H9 (cell line): Measurements from ENCODE around the gene NFE2L3. TPM values are rescaled to one million over a fixed set of nuclear protein-coding genes. Genes with fewer than 3 reads are reported as not detected.

Experiments used
- DNase-seq: peaks from one replicate; pipeline ENCODE4 v3.0.0-alpha.2; 2017
- H2AFZ ChIP-seq: one replicate; pipeline ENCODE4 v1.6.1; 2013; ENCODE audit warnings: mild to moderate bottlenecking, low read length, control low read depth, moderate library complexity
- H2AK5ac ChIP-seq: 2 replicates; pipeline ENCODE4 v1.6.1; 2013; ENCODE audit warnings: low read length, control low read depth, mixed read lengths; ENCODE audit not compliant: insufficient read length
- H2BK120ac ChIP-seq: one replicate; pipeline ENCODE4 v1.6.1; 2013; ENCODE audit warnings: low read depth, mild to moderate bottlenecking, low read length, control low read depth, inconsistent platforms; ENCODE audit not compliant: poor library complexity, severe bottlenecking
- H2BK12ac ChIP-seq: 2 replicates; pipeline ENCODE4 v1.6.1; 2013; ENCODE audit warnings: low read length, control low read depth, mixed read lengths, low read depth; ENCODE audit not compliant: insufficient read length
- H2BK15ac ChIP-seq: 2 replicates; pipeline ENCODE4 v1.6.1; 2013; ENCODE audit warnings: low read depth, low read length, control low read depth
- H2BK20ac ChIP-seq: one replicate; pipeline ENCODE4 v1.6.1; 2013; ENCODE audit warnings: low read depth, mild to moderate bottlenecking, low read length, control low read depth, inconsistent platforms; ENCODE audit not compliant: poor library complexity, severe bottlenecking
- H2BK5ac ChIP-seq: 2 replicates; pipeline ENCODE4 v1.6.1; 2013; ENCODE audit warnings: low read length, control low read depth, mixed read lengths; ENCODE audit not compliant: insufficient read length
- H3K14ac ChIP-seq: 2 replicates; pipeline ENCODE4 v1.6.1; 2013; ENCODE audit warnings: low read length, control low read depth; ENCODE audit not compliant: insufficient read depth
- H3K18ac ChIP-seq: 2 replicates; pipeline ENCODE4 v1.6.1; 2013; ENCODE audit warnings: low read depth, mild to moderate bottlenecking, mixed read lengths, low read length, control low read depth; ENCODE audit not compliant: insufficient read length
- H3K23ac ChIP-seq: 2 replicates; pipeline ENCODE4 v1.6.1; 2013; ENCODE audit warnings: low read length, control low read depth, mixed read lengths, low read depth; ENCODE audit not compliant: insufficient read length
- H3K23me2 ChIP-seq: 2 replicates; pipeline ENCODE4 v1.6.1; 2013; ENCODE audit warnings: low read depth, mild to moderate bottlenecking, mixed read lengths, low read length, control low read depth; ENCODE audit not compliant: insufficient read length, poor library complexity, severe bottlenecking
- H3K27ac ChIP-seq: 2 replicates; pipeline ENCODE4 v1.5.1; 2013; ENCODE audit warnings: low read length, control low read depth, mixed read lengths, low read depth; ENCODE audit not compliant: insufficient read length
- H3K27me3 ChIP-seq: 2 replicates; pipeline ENCODE4 v1.6.1; 2013; ENCODE audit warnings: low read length, control low read depth, inconsistent platforms; ENCODE audit not compliant: insufficient read depth
- H3K4ac ChIP-seq: 2 replicates; pipeline ENCODE4 v1.6.1; 2013; ENCODE audit warnings: low read depth, mild to moderate bottlenecking, control low read depth, inconsistent platforms, low read length, moderate library complexity
- H3K4me1 ChIP-seq: 2 replicates; pipeline ENCODE4 v1.6.1; 2013; ENCODE audit warnings: low read length, control low read depth, inconsistent platforms; ENCODE audit not compliant: insufficient read depth
- H3K4me2 ChIP-seq: 2 replicates; pipeline ENCODE4 v1.6.1; 2013; ENCODE audit warnings: low read length, control low read depth, mixed read lengths; ENCODE audit not compliant: insufficient read length, insufficient read depth
- H3K56ac ChIP-seq: 2 replicates; pipeline ENCODE4 v1.6.1; 2013; ENCODE audit warnings: low read depth, mild to moderate bottlenecking, mixed read lengths, low read length, control low read depth; ENCODE audit not compliant: insufficient read length
- H3K79me1 ChIP-seq: 2 replicates; pipeline ENCODE4 v1.6.1; 2013; ENCODE audit warnings: low read depth, mild to moderate bottlenecking, moderate library complexity, low read length, control low read depth, inconsistent platforms; ENCODE audit not compliant: insufficient read depth, poor library complexity, severe bottlenecking
- H3K79me2 ChIP-seq: 2 replicates; pipeline ENCODE4 v1.6.1; 2013; ENCODE audit warnings: low read length, control low read depth, inconsistent platforms; ENCODE audit not compliant: insufficient read depth
- H3K9ac ChIP-seq: 2 replicates; pipeline ENCODE4 v1.6.1; 2013; ENCODE audit warnings: low read length, control low read depth, mixed read lengths; ENCODE audit not compliant: insufficient read length; ENCODE audit errors: extremely low read depth
- H3K9me3 ChIP-seq: one replicate; pipeline ENCODE4 v1.6.1; 2013; ENCODE audit warnings: low read depth, low read length, inconsistent platforms; ENCODE audit not compliant: control insufficient read depth
- H3T11ph ChIP-seq: one replicate; pipeline ENCODE4 v1.6.1; 2013; ENCODE audit warnings: mild to moderate bottlenecking, low read length, control low read depth, inconsistent platforms
- H4K20me1 ChIP-seq: one replicate; pipeline ENCODE4 v1.6.1; 2013; ENCODE audit not compliant: control insufficient read depth, insufficient read length, insufficient read depth
- H4K5ac ChIP-seq: 2 replicates; pipeline ENCODE4 v1.6.1; 2013; ENCODE audit warnings: low read depth, mild to moderate bottlenecking, mixed read lengths, low read length, control low read depth; ENCODE audit not compliant: insufficient read length
- H4K8ac ChIP-seq: replicated peaks from 2 replicates; pipeline ENCODE4 v1.6.1; 2013; ENCODE audit warnings: low read length, control low read depth, mixed read lengths, low read depth; ENCODE audit not compliant: insufficient read length
- H4K91ac ChIP-seq: 2 replicates; pipeline ENCODE4 v1.6.1; 2013; ENCODE audit warnings: low read depth, mild to moderate bottlenecking, moderate library complexity, mixed read lengths, low read length, control low read depth; ENCODE audit not compliant: insufficient read length
- H3K27ac Mint-ChIP-seq, 3 experiments: 2 replicates in 2 of 3; 3 replicates in 1 of 3; pipeline ENCODE4 v1.8.0; 2020 to 2021; ENCODE audit warnings: mixed read lengths in 3 of 3, mild to moderate bottlenecking in 1 of 3, moderate library complexity in 1 of 3
- H3K27me3 Mint-ChIP-seq: 2 replicates; pipeline ENCODE4 v1.8.0; 2021; ENCODE audit warnings: low read depth, mild to moderate bottlenecking, moderate library complexity, mixed read lengths
- H3K36me3 Mint-ChIP-seq, 3 experiments: 2 replicates in 2 of 3; 3 replicates in 1 of 3; pipeline ENCODE4 v1.8.0; 2020 to 2021; ENCODE audit warnings: low read depth in 3 of 3, mixed read lengths in 3 of 3; ENCODE audit not compliant: insufficient read depth in 1 of 3
- H3K4me1 Mint-ChIP-seq, 2 experiments: 2 replicates each; pipeline ENCODE4 v1.8.0; 2020; ENCODE audit warnings: mixed read lengths in 2 of 2
- H3K4me3 Mint-ChIP-seq, 2 experiments: 2 replicates in 1 of 2; 3 replicates in 1 of 2; pipeline ENCODE4 v1.8.0; 2020 to 2021; ENCODE audit warnings: mild to moderate bottlenecking in 2 of 2, mixed read lengths in 2 of 2, moderate library complexity in 1 of 2
- H3K9me3 Mint-ChIP-seq, 2 experiments: 2 replicates in 1 of 2; 3 replicates in 1 of 2; pipeline ENCODE4 v1.8.0; 2020; ENCODE audit warnings: mild to moderate bottlenecking in 2 of 2, mixed read lengths in 2 of 2, moderate library complexity in 1 of 2
- WGBS: extraction: QIAGEN DNeasy Blood & Tissue Kit; methylation state at CpG from one replicate; pipeline ENCODE4 v1.1.7; 2013; ENCODE audit warnings: missing lambda C conversion rate, low lambda C conversion rate, mixed read lengths; ENCODE audit not compliant: insufficient read length; ENCODE audit errors: extremely low coverage; 5-methylcytosine and 5-hydroxymethylcytosine counted together
- total RNA-seq: library from RNA; stranded (reverse); gene quantifications from 2 replicates; pipeline ENCODE4 v1.2.1, GENCODE V29; 2021
- TF ChIP-seq, protein P1 (sequence below): fragments of 200-600 bp; sonication (generic); conservative IDR thresholded peaks from 3 replicates; pipeline ENCODE4 v1.8.0; 2021; ENCODE audit warnings: antibody characterized with exemption, mild to moderate bottlenecking

NFE2L3 gene
- total RNA-seq, 1 experiment from 2014 or later = 46.9 TPM

GRCh38 chr7:26179422-26179821, 27.4 kb downstream of the NFE2L3 start:
- H2BK12ac ChIP-seq = no peak overlapping the region
- no peak overlapping the region for H3K4me3 Mint-ChIP-seq
- TF ChIP-seq, protein P1, sequence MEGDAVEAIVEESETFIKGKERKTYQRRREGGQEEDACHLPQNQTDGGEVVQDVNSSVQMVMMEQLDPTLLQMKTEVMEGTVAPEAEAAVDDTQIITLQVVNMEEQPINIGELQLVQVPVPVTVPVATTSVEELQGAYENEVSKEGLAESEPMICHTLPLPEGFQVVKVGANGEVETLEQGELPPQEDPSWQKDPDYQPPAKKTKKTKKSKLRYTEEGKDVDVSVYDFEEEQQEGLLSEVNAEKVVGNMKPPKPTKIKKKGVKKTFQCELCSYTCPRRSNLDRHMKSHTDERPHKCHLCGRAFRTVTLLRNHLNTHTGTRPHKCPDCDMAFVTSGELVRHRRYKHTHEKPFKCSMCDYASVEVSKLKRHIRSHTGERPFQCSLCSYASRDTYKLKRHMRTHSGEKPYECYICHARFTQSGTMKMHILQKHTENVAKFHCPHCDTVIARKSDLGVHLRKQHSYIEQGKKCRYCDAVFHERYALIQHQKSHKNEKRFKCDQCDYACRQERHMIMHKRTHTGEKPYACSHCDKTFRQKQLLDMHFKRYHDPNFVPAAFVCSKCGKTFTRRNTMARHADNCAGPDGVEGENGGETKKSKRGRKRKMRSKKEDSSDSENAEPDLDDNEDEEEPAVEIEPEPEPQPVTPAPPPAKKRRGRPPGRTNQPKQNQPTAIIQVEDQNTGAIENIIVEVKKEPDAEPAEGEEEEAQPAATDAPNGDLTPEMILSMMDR = no peak
- H3K23ac ChIP-seq = no peak overlapping the region
- H4K8ac ChIP-seq = no peak overlapping the region
- H3K56ac ChIP-seq = no peak overlapping the region
- no peak overlapping the region for H3T11ph ChIP-seq
- H4K5ac ChIP-seq = no peak overlapping the region
- H2AK5ac ChIP-seq = no peak overlapping the region
- H3K18ac ChIP-seq = no peak overlapping the region
- no peaks in the 10 kb centered on the region for H3K9me3 ChIP-seq
- peak overlapping the region in 1 of 3 experiments; percentile 57; a peak in 1 of 7 replicates for H3K27ac Mint-ChIP-seq
- peaks cover 6 to 13% of the 10 kb centered on the region in 2 experiments; a peak in 3 of 4 replicates for H3K4me1 Mint-ChIP-seq
- H3K9me3 Mint-ChIP-seq = peaks cover 10 to 19% of the 10 kb centered on the region in 2 experiments
- no peaks in the 10 kb centered on the region for H3K79me1 ChIP-seq
- no peak overlapping the region for H2BK5ac ChIP-seq
- no peak overlapping the region for H3K27ac ChIP-seq
- peaks cover 2% of the 10 kb centered on the region; the same call in 1 of the 2 replicates for H3K79me2 ChIP-seq
- H3K4me2 ChIP-seq = no peak overlapping the region
- peaks cover 27 to 51% (median 45%) of the 10 kb centered on the region in 3 experiments for H3K36me3 Mint-ChIP-seq
- H4K20me1 ChIP-seq = no peaks in the 10 kb centered on the region
- WGBS = no CpG with 5 or more reads among the region's 5 CpGs
- H3K14ac ChIP-seq = no peak overlapping the region
- no peak for DNase-seq
- H3K23me2 ChIP-seq = no peaks in the 10 kb centered on the region
- H3K4me1 ChIP-seq = no peaks in the 10 kb centered on the region; the same call in 1 of the 2 replicates
- H2BK15ac ChIP-seq = no peak overlapping the region
- H2AFZ ChIP-seq = no peak overlapping the region
- no peaks in the 10 kb centered on the region for H3K27me3 ChIP-seq
- H2BK20ac ChIP-seq = no peak overlapping the region
- H3K9ac ChIP-seq = no peak overlapping the region
- H4K91ac ChIP-seq = no peak overlapping the region
- peaks cover 1% of the 10 kb centered on the region; the same call in 1 of the 2 replicates for H3K27me3 Mint-ChIP-seq
- H3K4ac ChIP-seq = no peak overlapping the region
- no peak overlapping the region for H2BK120ac ChIP-seq
